Activated CD4-positive, alpha-beta T cell treated with anti-CD3 and anti-CD28 coated beads, Interleukin-2, amount 50 U/mL, for 24 hours (primary cell): Measurements from ENCODE around the gene RAB4B.
"Not testable (repeated sequence)": the region's sequence is repeated elsewhere in the genome, so short reads cannot be mapped to it uniquely, and the experiment has no call there.

Experiments used
- DNase-seq, 2 donors: peaks; one replicate each; pipeline ENCODE4 v3.0.0-alpha.2; 2020; ENCODE audit warnings: low read depth in 1 of 2, low spot score in 1 of 2

Gene RAB4B

GRCh38 chr19:40801426-40802299 lies 23.6 kb downstream of the RAB4B start:
- DNase-seq = no peak

GRCh38 chr19:40802300-40803169 lies 24.5 kb downstream of the RAB4B start:
- no peak for DNase-seq

- no peak for DNase-seq
Observed at GRCh38 chr19:40803170-40803856, 25.3 kb downstream of the RAB4B start.

- no peak for DNase-seq
Observed at GRCh38 chr19:40803857-40804782, 26.1 kb downstream of the RAB4B start.

GRCh38 chr19:40804783-40805242 lies 26.8 kb downstream of the RAB4B start:
- DNase-seq = no peak

- no peak for DNase-seq
Observed at GRCh38 chr19:40805258-40805868, 27.3 kb downstream of the RAB4B start.

GRCh38 chr19:40806423-40807146 lies 28.5 kb downstream of the RAB4B start:
- peak in 1 of 2 donors; percentile 75 for DNase-seq

- DNase-seq = no peak
Observed at GRCh38 chr19:40807147-40808020, 29.3 kb downstream of the RAB4B start.

- no peak for DNase-seq
Observed at GRCh38 chr19:40808021-40808325, 29.9 kb downstream of the RAB4B start.

- no peak for DNase-seq
Observed at GRCh38 chr19:40808497-40808896, 30.4 kb downstream of the RAB4B start.

GRCh38 chr19:40809358-40810086 lies 31.5 kb downstream of the RAB4B start:
- DNase-seq = no peak

- DNase-seq = no peak
Observed at GRCh38 chr19:40810160-40810559, 32.1 kb downstream of the RAB4B start.

GRCh38 chr19:40810649-40811408 lies 32.8 kb downstream of the RAB4B start:
- DNase-seq = not testable (repeated sequence)

GRCh38 chr19:40811478-40812341 lies 33.7 kb downstream of the RAB4B start:
- no peak for DNase-seq

GRCh38 chr19:40812571-40812970 lies 34.5 kb downstream of the RAB4B start:
- DNase-seq = not testable (repeated sequence)

GRCh38 chr19:40813182-40813581 lies 35.1 kb downstream of the RAB4B start:
- DNase-seq = no peak
